Activated T-helper 1 cell treated with anti-CD3 and anti-CD28 coated beads, Interleukin-2, amount 50 U/mL, for 16 hours (primary cell): Measurements from ENCODE around the gene STAT3.
"Not testable (repeated sequence)": the region's sequence is repeated elsewhere in the genome, so short reads cannot be mapped to it uniquely, and the experiment has no call there.

Experiments used
- DNase-seq, 2 donors: peaks; one replicate each; pipeline ENCODE4 v3.0.0-alpha.2; 2020; ENCODE audit warnings: low read depth in 1 of 2, low spot score in 1 of 2

STAT3 gene

DNA sequence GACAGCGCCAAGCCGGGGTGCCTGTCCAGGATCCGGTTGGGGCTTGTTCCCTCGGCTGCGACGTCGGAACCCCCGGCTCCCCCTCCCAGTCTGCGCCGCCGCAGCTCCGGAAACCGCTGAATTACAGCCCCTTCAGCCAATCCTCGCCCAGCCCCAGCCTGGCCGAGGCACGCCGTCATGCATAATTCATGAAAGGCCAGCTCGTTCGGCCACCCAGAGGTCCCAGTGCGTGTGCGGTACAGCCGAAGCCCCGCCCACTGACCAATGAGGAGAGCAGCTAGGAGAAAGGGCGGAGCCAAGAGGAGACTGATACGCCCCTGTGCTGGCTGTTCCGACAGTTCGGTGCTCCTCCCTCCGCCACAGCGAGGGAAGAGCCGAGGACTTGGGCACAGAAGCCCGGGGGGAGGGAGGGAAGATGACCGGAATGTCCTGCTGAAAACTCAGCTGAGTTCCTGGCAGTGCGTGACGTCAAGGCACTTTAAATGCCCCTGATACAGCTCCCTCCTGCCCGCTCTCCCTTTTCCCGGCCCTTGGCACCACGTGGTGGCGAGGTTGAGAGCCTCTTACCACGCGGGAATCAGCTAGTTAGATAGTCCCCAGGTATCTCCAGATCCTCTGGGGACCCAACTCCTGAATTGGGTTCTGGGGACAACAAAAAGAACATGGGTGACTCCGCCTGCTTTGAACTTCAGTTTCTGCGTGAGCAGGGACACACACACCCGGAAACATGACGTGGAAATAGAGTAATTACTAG lies at the start of gene STAT3:
Gene STAT3 (minus strand): TSS at position 62 of the 754 bp plus-strand sequence. CDS start 39,926 bp downstream, outside the sequence.
- DNase-seq, result peak; percentile 100

DNA sequence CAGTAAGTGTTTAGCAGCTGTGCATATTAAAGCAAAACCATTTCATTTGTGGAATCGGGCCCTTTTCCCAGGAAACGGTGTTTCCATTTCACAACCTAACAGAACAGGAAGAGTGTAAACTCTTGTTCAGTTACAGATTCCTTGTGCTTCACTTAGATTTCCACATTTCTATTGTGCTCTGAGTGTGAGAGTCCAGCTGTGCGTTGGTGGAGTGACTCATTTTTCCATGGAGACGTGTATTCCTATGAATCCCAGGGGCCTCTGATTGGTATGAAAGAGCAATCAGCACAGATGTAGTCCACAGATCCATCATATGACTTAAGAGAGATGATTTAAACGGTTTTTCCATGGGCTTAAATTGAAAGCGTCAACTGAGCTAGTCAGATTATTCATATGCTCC lies 48.1 kb upstream of the STAT3 start:
- no peak for DNase-seq

- no peak for DNase-seq
Measured at GRCh38 chr17:42431758-42432161, 43.5 kb upstream of the STAT3 start.

DNA sequence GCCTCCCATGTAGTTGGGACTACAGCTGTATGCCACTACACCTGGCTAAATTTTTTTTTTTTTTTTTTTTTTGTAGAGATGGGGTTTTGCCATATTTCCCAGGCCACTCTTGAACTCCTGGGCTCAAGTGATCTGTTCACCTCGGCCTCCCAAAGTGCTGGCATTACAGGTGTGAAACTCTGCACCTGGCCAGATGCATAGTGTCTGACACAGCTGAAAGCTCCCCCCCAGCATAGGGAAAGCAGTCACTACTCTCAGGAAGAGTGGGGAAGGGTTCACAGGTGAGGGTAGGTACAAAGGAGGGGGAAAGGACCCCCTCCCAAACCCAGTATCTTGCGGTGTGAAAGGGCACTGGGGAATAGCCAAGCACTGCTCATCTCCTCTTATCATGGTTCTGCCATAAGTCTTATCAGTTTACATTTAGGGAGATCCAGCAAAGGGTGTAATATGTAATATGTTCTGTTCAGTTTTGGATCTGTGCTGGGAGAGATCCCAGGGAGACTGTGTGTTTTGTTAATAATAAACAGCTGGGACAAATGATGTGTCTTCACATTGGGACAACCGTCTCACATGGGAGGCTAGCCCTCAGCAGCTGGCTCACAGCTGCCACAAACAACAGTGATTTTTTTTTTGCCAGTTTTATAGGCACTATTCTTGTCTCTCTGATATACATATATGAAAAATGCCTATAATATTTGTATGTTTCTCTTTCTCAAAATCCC lies 41.6 kb upstream of the STAT3 start:
- DNase-seq, result no peak

- DNase-seq, result no peak
Measured at GRCh38 chr17:42428141-42428944, 40.1 kb upstream of the STAT3 start.

GRCh38 chr17:42424991-42425610 lies 36.9 kb upstream of the STAT3 start:
- DNase-seq, result no peak

- DNase-seq, result no peak
Measured at GRCh38 chr17:42423766-42424165, 35.5 kb upstream of the STAT3 start.

DNA sequence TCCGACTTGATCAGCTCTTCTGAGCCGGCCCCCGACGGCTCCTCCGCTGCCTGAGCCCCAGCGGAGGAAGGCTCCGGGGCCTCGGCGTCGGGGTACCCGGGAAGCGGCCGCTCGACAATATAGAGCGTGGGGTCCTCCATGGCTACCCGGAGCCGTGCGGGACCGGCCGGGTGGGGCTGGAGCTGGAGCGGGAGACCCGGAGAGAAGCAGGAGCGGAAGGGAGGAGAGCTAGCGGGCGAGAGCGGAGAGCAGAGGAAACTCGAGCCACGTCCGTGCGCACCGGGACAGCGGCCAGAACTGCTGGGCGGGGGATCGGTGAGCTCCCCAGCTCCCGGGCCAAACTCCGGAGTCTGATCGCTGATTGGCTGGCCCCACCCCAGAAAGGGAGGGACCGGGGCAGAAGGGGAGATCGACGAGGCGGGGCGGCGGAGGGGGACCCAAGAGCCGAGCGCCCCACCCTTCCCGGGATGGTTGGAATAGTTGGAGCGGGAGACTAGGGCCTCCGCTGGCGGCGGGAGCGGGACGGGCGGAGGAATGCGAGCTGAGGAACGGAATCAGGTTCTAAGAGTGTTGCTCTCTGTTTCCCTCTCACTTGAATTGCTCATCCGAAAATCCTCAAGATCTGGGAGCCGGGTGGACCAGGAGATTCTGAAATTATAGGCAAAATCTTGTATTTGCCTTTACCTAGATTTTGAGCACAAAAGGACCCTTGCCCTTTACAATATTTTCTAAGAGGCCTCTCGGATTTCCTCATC lies 34.9 kb upstream of the STAT3 start, which contains the start of gene CAVIN1:
Gene CAVIN1 (minus strand): TSS at position 299 of the 755 bp plus-strand sequence. CDS start 159 bp downstream, at position 140.
- no peak for DNase-seq

DNA sequence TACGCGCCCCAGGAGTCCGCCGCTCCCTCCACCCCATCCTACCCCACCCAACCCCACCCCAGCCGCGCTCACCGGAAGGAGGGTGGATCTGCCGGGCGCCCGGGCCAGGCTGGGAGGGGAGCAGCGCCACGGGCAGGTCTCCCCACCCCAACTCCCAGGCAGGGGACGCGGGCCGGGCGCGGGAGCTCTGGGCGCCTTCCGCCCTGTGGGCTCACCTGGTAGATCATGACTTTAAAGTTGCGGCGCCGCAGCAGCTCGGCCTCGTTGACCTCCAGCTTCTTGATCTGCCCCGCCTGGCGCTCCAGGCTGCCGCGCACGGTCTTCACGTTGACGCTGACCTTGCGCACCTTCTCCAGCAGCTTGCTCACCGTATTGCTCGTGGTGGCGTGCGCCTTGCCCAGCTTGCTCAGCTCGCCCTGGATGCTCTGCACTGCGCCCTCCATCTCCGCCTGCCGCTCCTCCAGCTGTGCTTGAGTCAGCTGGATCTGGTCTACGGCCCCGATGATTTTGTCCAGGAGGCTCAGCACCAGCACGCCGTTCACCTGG lies 34.2 kb upstream of the STAT3 start:
- no peak for DNase-seq

GRCh38 chr17:42421507-42422338 lies 33.5 kb upstream of the STAT3 start:
- no peak for DNase-seq

DNA sequence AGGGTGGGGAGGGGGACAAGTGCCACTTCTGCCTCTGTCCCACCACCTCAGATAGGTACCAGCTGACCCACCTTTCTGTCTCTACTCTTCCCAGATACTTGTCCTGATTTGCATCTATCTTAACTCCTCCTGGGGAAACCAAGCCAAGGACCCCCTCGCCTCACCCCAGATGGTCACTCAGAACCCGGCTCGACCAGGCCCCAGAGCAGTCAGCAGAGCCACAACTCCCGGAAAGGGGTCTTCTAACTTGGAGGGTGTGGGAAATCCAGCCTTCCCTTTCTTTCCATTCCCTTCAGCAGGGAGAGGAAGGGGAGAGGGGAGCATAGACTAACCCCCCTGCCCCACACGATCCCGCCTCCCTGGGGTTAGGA lies 32.9 kb upstream of the STAT3 start:
- no peak for DNase-seq

- not testable (repeated sequence) for DNase-seq
Measured at GRCh38 chr17:42417981-42418380, 29.7 kb upstream of the STAT3 start.

GRCh38 chr17:42414704-42415409 lies 26.6 kb upstream of the STAT3 start:
- peak in 1 of 2 donors; percentile 19 for DNase-seq

DNA sequence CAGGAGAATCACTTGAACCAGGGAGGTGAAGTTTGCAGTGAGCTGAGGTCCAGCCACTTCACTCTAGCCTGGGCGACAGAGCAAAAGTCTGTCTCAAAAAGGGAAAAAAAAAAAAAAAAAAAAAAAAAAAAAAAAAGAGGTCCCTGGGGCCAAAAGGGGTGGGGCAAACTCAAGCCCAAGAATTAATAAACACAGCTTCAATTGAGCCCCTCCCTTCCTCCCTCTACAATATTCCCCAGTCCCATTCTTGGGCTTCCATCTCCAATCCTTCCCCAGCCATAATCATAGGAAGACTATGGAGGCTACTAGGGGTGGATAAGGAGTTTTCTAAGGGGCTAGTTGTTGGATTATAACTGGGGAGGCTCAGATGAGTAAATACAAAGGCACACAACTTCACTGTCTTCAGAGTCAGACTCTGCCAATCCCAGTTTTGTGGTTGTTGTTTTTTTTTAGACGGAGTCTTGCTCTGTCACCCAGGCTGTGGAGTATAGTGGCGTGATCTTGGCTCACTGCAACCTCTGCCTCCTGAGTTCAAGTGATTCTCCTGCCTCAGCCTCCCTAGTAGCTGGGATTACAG lies 25.3 kb upstream of the STAT3 start:
- no peak for DNase-seq

- no peak for DNase-seq
Measured at GRCh38 chr17:42411905-42412679, 23.9 kb upstream of the STAT3 start.

DNA sequence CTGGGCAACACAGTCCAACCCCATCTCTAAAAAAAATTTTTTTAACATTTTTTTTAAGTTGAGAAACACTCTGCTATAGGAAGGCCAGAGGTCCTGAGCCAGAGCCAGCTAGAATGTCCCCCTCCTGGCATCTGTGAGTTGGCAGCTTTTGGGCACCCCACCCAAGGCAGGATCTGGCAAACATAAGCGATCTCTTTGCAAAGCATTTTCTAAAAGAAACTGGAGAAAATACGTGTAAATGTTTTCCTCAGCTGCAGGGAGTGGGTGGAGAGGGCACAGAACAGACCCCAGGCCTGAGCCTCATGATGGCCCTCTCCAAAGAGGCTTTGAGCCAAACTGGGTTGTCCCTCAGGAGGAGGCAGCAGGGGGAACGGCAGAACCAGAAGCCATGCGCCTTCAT lies 23.1 kb upstream of the STAT3 start:
- no peak for DNase-seq

GRCh38 chr17:42410319-42410685 lies 22.1 kb upstream of the STAT3 start:
- DNase-seq, result no peak
